Ectodermal cell (in vitro differentiated cells): ENCODE results near the gene SLCO1B1.

Source experiments
- H3K27ac ChIP-seq: 2 replicates; pipeline ENCODE4 v1.7.0; 2013; ENCODE audit warnings: mild to moderate bottlenecking, low read depth, low read length; ENCODE audit not compliant: insufficient read depth, poor library complexity, severe bottlenecking
- H3K27me3 ChIP-seq: 2 replicates; pipeline ENCODE4 v1.7.0; 2013; ENCODE audit warnings: mild to moderate bottlenecking, low read length; ENCODE audit not compliant: insufficient read depth, control insufficient read depth, poor library complexity, severe bottlenecking
- H3K36me3 ChIP-seq: one replicate; pipeline ENCODE4 v1.7.0; 2013; ENCODE audit warnings: low read length; ENCODE audit not compliant: control insufficient read depth, insufficient read depth
- H3K4me1 ChIP-seq: one replicate; pipeline ENCODE4 v1.7.0; 2013; ENCODE audit warnings: low read length; ENCODE audit not compliant: control insufficient read depth, insufficient read depth
- H3K4me3 ChIP-seq: 2 replicates; pipeline ENCODE4 v1.7.0; 2013; ENCODE audit warnings: low read depth, low read length, control low read depth; ENCODE audit not compliant: insufficient read depth
- H3K9me3 ChIP-seq: 2 replicates; pipeline ENCODE4 v1.7.0; 2013; ENCODE audit warnings: mild to moderate bottlenecking, low read length, moderate library complexity; ENCODE audit not compliant: control insufficient read depth
- WGBS, 2 experiments: methylation state at CpG; one replicate each; pipeline ENCODE4 v1.1.7; 2013; ENCODE audit warnings: missing lambda C conversion rate in 2 of 2; 5-methylcytosine and 5-hydroxymethylcytosine counted together

SLCO1B1 gene

DNA sequence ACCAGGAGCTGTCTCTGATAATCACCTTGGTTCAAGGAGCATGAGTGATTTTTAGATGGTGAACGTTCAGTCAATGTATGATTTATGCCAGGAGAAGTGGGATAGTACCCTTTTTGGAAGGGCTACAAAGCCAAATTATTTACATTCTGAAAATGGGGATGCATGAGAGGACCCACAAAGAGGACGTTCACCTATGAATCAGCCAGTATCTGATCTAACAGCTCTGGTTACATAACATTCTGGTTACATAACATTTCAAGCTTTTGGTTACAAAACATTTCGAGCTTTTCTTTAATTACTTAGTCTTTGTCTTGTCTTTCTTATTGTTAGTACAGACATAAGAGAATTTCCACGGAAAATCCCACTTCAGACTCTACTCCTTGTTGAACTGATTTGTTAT lies 134.9 kb downstream of the SLCO1B1 start:
- 77 to 93% methylated on average over 3 of the region's 4 CpGs for WGBS, 2 experiments
- no peaks in the 10 kb centered on the region for H3K36me3 ChIP-seq
- H3K27ac ChIP-seq, result no peak overlapping the region
- peaks cover 2% of the 10 kb centered on the region for H3K9me3 ChIP-seq
- no peak overlapping the region for H3K4me3 ChIP-seq
- H3K27me3 ChIP-seq, result no peaks in the 10 kb centered on the region
- H3K4me1 ChIP-seq, result no peaks in the 10 kb centered on the region

DNA sequence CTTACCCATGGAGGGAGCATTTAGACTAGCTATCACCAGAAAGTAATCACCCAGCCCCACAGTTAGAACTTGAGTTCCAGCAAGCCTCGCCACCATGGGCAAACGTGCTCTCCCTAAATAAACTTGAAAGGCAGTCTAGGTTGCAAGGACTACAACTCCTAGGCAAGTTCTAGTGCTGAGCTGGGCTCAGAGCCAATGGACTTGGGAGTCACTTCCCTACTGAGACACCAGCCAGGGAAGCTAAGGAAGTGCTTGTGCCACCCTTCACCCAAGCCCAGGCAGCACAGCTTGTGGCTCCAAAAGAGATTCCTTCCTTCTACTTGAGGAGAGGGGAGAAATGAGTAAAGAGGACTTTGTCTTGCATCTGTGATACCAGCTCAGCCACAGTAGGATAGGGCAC lies 145.8 kb downstream of the SLCO1B1 start:
- Histone ChIP-seq H3K27ac (no peak overlapping the region), H3K4me1 (no peaks in the 10 kb centered on the region), H3K27me3 (no peaks in the 10 kb centered on the region), H3K4me3 (no peak overlapping the region), H3K36me3 (no peaks in the 10 kb centered on the region), H3K9me3 (no peaks in the 10 kb centered on the region)
- 87 to 95% methylated on average over 2 of the region's 2 CpGs for WGBS, 2 experiments
